Stimulated activated naive CD8-positive, alpha-beta T cell treated with anti-CD3 and anti-CD28 coated beads, Interleukin-15, amount 100 ng/mL, for 72 hours (primary cell): ENCODE data around the gene WDR83.

Experiments
- ATAC-seq: fragments of 150-1000 bp; cut with Tn5 transposase; 2 replicates; pipeline ENCODE4 v1.10.0; 2021; ENCODE audit warnings: mild to moderate bottlenecking, moderate library complexity
- DNase-seq, 2 donors: peaks; one replicate each; pipeline ENCODE4 v3.0.0; 2021 to 2022
- H3K27ac Mint-ChIP-seq, 2 donors: one replicate each; pipeline ENCODE4 v1.8.0; 2022; ENCODE audit warnings: mild to moderate bottlenecking in 2 of 2, mixed read lengths in 2 of 2, moderate library complexity in 2 of 2
- H3K27me3 Mint-ChIP-seq: one replicate; pipeline ENCODE4 v1.8.0; 2022; ENCODE audit warnings: mixed read lengths
- H3K4me1 Mint-ChIP-seq: one replicate; pipeline ENCODE4 v1.8.0; 2022; ENCODE audit warnings: mild to moderate bottlenecking, mixed read lengths
- H3K4me3 Mint-ChIP-seq, 2 donors: one replicate each; pipeline ENCODE4 v1.8.0; 2022; ENCODE audit warnings: mild to moderate bottlenecking in 2 of 2, mixed read lengths in 2 of 2, moderate library complexity in 1 of 2
- H3K9me3 Mint-ChIP-seq, 2 donors: one replicate each; pipeline ENCODE4 v1.8.0; 2022; ENCODE audit warnings: mixed read lengths in 2 of 2

The WDR83 gene

DNA sequence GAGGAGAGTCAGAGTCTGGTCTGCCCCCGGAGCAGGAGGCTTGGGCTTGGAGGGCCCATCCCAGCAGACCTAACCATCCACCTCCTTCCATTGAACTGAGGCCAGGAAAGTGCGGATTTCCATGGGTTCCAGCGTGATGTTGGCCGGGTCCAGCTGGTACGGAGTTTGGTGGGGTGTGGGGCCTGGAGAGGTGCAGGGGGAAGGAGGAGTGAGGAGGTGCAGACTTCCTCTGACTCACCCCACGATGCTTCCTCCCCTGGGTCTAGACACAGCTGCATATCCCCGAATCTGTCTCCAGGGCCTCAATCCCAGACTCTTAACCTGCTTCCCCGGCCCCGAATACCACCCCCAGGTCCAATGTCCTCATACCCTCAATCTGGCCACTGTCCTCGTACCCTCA is 20.1 kb upstream of the WDR83 start:
- H3K27ac Mint-ChIP-seq, result peak overlapping the region in 1 of 2 donors; percentile 15
- ATAC-seq (no peak), DNase-seq (no peak)
- peaks cover 23% of the 10 kb centered on the region for H3K4me1 Mint-ChIP-seq
- no peak overlapping the region for H3K4me3 Mint-ChIP-seq
- H3K27me3 Mint-ChIP-seq, result no peaks in the 10 kb centered on the region
- H3K9me3 Mint-ChIP-seq, result no peaks in the 10 kb centered on the region

DNA sequence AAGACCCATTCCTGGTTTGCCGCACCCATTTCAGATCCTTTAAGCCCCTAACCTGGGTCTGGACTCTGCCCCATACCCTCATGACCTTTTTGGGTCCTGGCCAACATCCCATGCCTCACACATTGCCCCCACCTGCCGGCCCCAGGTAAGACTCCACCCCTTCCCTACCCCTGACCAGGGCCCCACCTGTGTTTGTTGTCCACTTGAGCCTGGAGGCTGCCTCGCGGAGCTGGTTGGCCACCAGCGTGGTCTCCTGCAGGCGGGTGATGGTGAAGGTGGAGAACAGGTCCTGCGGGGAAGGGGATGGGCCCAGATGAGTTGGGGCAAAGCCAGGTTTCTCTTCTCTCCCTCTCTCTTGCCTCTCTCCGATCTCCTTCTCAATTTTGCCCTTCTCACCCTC is 19.6 kb upstream of the WDR83 start:
- Mint-ChIP-seq H3K27me3 (no peaks in the 10 kb centered on the region), H3K9me3 (no peaks in the 10 kb centered on the region), H3K27ac (peak overlapping the region in 1 of 2 donors; percentile 15), H3K4me1 (peaks cover 23% of the 10 kb centered on the region), H3K4me3 (no peak overlapping the region)
- ATAC-seq (peak; percentile 17), DNase-seq (no peak)

GRCh38 chr19:12647490-12648071 is 19.0 kb upstream of the WDR83 start:
- peak in 1 of 2 donors; percentile 42 for DNase-seq
- Mint-ChIP-seq H3K4me1 (peaks cover 23% of the 10 kb centered on the region), H3K27me3 (no peaks in the 10 kb centered on the region), H3K4me3 (no peak overlapping the region), H3K9me3 (no peaks in the 10 kb centered on the region), H3K27ac (no peak overlapping the region)
- peak; percentile 69 for ATAC-seq

- no peak overlapping the region for H3K27ac Mint-ChIP-seq
- H3K4me1 Mint-ChIP-seq, result peaks cover 23% of the 10 kb centered on the region
- no peak overlapping the region for H3K4me3 Mint-ChIP-seq
- no peak for DNase-seq
- ATAC-seq, result no peak
- H3K27me3 Mint-ChIP-seq, result no peaks in the 10 kb centered on the region
- no peaks in the 10 kb centered on the region for H3K9me3 Mint-ChIP-seq
Observed at GRCh38 chr19:12648088-12648487, 18.5 kb upstream of the WDR83 start.

- no peak overlapping the region for H3K27ac Mint-ChIP-seq
- H3K27me3 Mint-ChIP-seq, result no peaks in the 10 kb centered on the region
- peaks cover 23% of the 10 kb centered on the region for H3K4me1 Mint-ChIP-seq
- no peaks in the 10 kb centered on the region for H3K9me3 Mint-ChIP-seq
- DNase-seq (no peak), ATAC-seq (no peak)
- H3K4me3 Mint-ChIP-seq, result no peak overlapping the region
Observed at GRCh38 chr19:12649941-12650340, 16.7 kb upstream of the WDR83 start.

GRCh38 chr19:12652219-12652618 is 14.4 kb upstream of the WDR83 start:
- ATAC-seq (no peak), DNase-seq (no peak)
- no peaks in the 10 kb centered on the region for H3K27me3 Mint-ChIP-seq
- H3K4me1 Mint-ChIP-seq, result peaks cover 20% of the 10 kb centered on the region
- H3K4me3 Mint-ChIP-seq, result no peak overlapping the region
- H3K27ac Mint-ChIP-seq, result no peak overlapping the region
- H3K9me3 Mint-ChIP-seq, result no peaks in the 10 kb centered on the region

DNA sequence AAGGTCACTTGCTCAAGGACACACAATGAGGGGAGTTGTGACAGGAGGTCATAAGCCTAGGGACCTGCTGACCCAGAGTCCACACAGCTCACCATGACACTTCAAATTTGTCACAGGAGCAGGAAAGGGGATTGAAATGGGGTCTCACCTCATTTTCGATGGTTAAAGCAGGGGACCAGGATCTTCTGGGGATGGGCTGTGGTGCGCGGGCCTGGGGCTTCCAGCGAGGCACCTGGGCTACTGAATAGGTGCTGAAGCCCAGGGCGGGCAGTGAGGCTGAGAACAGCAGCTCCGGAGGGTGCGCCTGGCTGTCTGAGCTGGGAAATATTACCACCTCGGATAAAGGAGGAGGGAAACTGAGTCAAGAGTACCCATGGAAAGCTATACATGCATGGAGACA is 11.1 kb upstream of the WDR83 start:
- peaks cover 6% of the 10 kb centered on the region for H3K4me1 Mint-ChIP-seq
- H3K27ac Mint-ChIP-seq, result peak overlapping the region in 1 of 2 donors; percentile 51
- DNase-seq (no peak), ATAC-seq (no peak)
- no peak overlapping the region for H3K4me3 Mint-ChIP-seq
- H3K9me3 Mint-ChIP-seq, result no peaks in the 10 kb centered on the region
- H3K27me3 Mint-ChIP-seq, result no peaks in the 10 kb centered on the region

DNA sequence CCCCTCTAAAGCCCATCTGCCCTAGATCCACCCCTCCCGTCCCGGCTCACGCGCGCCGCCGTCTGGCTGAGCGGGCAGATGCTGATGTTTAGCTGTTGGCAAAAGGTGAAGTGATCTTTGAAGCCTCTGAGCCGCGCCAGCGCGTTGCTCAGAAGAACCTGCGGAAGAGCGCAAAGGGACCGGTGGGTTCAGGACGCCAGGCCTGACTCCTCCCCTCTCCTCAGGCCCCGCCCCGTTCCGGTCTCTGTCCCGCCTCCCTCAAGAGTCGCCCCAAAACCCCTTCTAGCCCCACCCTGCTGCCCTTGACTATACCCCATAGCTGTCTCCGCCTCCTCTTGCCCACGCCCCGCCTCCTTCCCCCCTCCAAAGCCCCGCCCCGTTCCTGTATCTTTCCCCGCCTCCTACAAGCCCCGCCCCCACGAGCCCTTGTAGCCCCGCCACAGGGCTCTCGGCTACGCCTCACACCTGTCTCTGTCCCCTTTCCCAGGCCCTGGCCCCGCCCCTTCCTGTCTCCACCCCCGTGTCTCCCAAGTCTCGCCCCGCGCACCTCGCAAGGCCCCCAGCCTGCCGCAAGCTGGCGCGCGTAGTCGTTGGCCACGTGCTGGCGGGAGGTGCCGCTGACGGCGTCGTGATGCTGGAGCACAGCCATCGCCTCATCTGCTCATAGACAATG is 9.6 kb upstream of the WDR83 start:
- H3K9me3 Mint-ChIP-seq, result no peaks in the 10 kb centered on the region
- H3K4me3 Mint-ChIP-seq, result no peak overlapping the region
- ATAC-seq (peak; percentile 42), DNase-seq (no peak)
- H3K27ac Mint-ChIP-seq, result peak overlapping the region in 1 of 2 donors; percentile 48
- peaks cover 6% of the 10 kb centered on the region for H3K4me1 Mint-ChIP-seq
- no peaks in the 10 kb centered on the region for H3K27me3 Mint-ChIP-seq

DNA sequence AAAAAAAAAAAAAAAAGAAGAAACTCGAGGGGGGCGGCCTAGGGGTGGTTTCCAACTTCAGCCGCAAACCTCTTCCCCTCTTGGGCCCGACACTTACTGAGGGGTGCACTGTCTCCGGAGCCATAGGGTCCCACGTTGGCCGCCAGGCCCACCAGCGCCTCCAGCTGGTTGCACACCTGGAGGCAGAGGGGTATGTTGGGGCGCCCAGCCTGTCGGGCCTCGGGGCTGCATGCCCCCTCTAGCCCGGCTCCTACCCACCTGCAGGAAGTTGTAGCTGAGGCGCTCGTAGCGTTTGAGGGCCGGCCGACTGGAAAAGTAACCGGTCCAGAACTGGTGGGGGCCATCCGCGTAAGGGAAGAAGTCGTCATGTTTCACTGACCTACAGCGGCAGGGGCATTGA is 8.6 kb upstream of the WDR83 start:
- Mint-ChIP-seq H3K4me3 (no peak overlapping the region), H3K9me3 (no peaks in the 10 kb centered on the region), H3K27ac (no peak overlapping the region), H3K27me3 (no peaks in the 10 kb centered on the region), H3K4me1 (peaks cover 6% of the 10 kb centered on the region)
- DNase-seq (no peak), ATAC-seq (no peak)

DNA sequence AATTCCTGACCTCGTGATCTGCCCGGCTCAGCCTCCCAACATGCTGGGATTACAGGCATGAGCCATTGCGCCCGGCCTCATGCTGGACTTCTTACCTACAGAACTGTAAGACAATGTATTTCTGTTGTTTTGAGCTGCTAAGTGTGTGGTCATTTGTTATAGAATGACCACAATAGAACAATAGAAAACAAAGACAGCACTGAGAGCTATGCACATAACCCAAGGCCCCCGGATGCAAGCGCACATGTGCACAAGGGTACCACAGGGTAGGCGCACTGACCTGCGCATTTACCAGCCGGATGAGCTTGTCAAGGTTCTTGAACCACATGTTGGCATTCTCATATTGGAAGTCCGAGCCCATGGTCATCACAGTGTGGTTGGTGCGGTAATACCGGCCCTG is 5.6 kb upstream of the WDR83 start:
- H3K9me3 Mint-ChIP-seq, result no peaks in the 10 kb centered on the region
- H3K27ac Mint-ChIP-seq, result no peak overlapping the region
- H3K4me3 Mint-ChIP-seq, result no peak overlapping the region
- H3K4me1 Mint-ChIP-seq, result peaks cover 36% of the 10 kb centered on the region
- H3K27me3 Mint-ChIP-seq, result no peaks in the 10 kb centered on the region
- no peak for ATAC-seq
- DNase-seq, result no peak

DNA sequence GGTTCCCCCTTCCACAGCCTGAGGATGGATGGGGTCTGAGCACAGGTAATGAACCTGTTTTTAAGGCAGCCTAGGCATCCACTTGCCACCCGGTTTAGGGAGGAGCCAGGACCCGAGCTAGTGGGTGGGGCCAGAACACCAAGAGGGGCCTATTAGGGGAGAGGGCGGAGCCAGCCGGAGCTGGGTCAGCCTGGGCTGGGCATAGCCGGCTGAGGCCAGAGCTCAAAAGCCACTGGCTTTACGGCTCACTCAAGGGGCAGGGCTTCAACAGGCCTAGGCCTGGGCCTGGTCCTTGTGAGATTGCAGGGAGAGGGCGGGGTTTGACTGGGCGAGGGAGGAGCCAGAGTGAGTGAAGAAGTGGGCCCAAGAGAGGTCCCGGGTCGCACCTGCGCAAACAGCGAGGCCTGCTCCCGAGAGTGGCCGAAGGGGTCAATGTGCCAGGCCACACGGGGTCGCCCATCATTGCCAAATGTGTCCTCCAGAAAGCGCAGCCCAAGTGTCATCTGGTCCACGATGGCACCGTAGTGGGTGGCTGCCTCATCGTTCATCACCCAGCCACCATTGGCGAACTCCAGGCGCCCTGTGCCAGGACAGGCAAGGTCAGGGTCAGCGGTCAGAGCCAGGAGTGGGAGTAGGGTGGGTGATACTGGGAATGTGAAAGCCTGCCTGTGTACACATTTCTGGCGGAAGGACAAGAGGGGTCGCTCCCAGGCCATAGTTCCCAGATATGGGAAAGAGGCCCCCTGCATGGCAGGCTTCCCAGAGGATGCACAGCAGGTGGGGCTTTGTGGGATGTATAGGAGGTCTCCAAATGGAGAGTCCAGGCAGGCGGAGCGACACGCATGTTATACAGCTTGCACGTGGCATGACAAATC is 2.0 kb upstream of the WDR83 start:
- peaks cover 62% of the 10 kb centered on the region for H3K4me1 Mint-ChIP-seq
- H3K4me3 Mint-ChIP-seq, result peak overlapping the region; percentile 91 to 96
- ATAC-seq (no peak), DNase-seq (no peak)
- no peaks in the 10 kb centered on the region for H3K27me3 Mint-ChIP-seq
- H3K27ac Mint-ChIP-seq, result peak overlapping the region; percentile 46 to 74
- H3K9me3 Mint-ChIP-seq, result no peaks in the 10 kb centered on the region

- Mint-ChIP-seq H3K27me3 (no peaks in the 10 kb centered on the region), H3K9me3 (no peaks in the 10 kb centered on the region), H3K4me3 (peak overlapping the region; percentile 91 to 96), H3K27ac (peak overlapping the region; percentile 61 to 96), H3K4me1 (peaks cover 66% of the 10 kb centered on the region)
- ATAC-seq (peak; percentile 56), DNase-seq (peak; percentile 33 to 71)
Observed at GRCh38 chr19:12665281-12665573, 1.4 kb upstream of the WDR83 start.

DNA sequence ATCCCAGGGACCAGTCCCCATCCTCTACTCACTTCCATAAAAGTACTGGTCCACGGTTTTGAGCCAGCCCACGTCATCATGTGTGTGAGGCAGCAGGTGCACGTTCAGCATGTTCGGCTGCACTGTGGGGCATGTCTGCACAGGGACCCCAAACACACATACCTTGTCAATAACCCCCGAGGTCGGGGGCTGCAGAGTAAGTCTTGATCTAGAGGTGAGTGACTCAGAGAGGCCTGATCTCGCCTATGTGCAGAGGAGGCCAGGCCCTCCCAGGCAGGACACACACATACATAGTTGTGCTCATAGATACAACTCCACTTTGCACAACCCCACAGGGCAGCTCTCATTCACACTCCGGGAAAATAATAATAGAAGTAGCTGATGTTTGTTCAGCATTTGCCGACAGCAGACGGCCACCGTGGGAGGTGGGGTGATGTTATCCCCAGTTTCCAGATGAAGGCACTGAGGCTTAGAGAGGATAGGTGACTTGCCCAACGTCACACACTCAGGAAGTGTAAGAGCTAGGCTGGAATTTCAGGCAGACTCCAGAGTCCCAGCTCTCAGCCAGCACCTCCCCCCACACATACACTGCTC is 839 bp upstream of the WDR83 start:
- Mint-ChIP-seq H3K27me3 (no peaks in the 10 kb centered on the region), H3K4me3 (peak overlapping the region; percentile 91 to 96), H3K9me3 (no peaks in the 10 kb centered on the region), H3K4me1 (peaks cover 71% of the 10 kb centered on the region), H3K27ac (peak overlapping the region; percentile 96)
- peak; percentile 21 for ATAC-seq
- no peak for DNase-seq

DNA sequence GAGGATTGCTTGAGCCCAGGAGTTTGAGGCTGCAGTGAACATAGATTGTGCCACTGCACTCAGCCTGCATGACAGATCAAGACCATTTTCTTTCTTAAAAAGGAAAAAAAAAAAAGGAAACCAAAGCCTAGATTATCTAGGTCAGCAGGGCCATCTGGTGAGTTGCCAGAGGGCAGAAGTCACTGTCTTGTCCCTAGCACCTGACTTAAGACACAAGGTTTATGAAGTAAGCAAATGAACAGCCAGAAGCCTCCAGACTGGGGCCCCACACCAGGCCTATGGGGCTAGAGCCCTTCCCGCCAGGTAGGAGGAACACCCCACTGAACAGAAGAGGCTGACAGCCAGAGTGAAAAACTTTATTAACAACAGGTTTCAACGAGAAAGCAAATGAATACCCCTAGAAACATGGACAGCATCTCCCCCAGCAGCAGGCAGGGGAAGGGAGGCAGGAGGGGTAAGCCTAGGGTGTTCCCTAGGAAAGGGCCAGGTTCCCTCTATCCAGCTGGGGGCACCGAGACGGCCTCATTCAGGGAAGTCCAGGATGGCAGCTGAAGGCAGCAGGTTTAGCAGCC is 1.2 kb downstream of the WDR83 start:
- H3K4me1 Mint-ChIP-seq, result peaks cover 84% of the 10 kb centered on the region
- H3K27ac Mint-ChIP-seq, result no peak overlapping the region
- peak overlapping the region; percentile 96 to 97 for H3K4me3 Mint-ChIP-seq
- ATAC-seq, result no peak
- H3K9me3 Mint-ChIP-seq, result no peaks in the 10 kb centered on the region
- no peak for DNase-seq
- no peaks in the 10 kb centered on the region for H3K27me3 Mint-ChIP-seq

GRCh38 chr19:12668346-12668745 is 1.7 kb downstream of the WDR83 start:
- peak overlapping the region; percentile 100 for H3K27ac Mint-ChIP-seq
- ATAC-seq (no peak), DNase-seq (no peak)
- peak overlapping the region; percentile 96 to 97 for H3K4me3 Mint-ChIP-seq
- H3K4me1 Mint-ChIP-seq, result peaks cover 80% of the 10 kb centered on the region
- no peaks in the 10 kb centered on the region for H3K27me3 Mint-ChIP-seq
- no peaks in the 10 kb centered on the region for H3K9me3 Mint-ChIP-seq

DNA sequence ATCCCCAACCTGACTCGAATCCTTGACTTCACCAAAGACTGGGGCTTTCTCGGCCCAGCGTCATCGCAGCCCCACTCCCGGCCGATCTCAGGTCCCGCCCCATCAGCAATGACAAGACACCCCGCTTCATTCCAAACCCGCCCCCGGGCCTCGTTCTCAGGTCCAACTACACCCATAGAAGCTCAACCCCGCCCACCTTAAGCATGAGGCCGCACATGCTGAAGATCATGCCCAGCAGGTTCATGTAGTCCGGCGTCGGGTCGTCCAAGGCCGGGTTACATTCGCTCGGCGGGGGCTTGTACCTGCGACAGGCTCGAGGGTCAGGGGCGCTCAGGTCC is 2.3 kb downstream of the WDR83 start:
- Mint-ChIP-seq H3K9me3 (no peaks in the 10 kb centered on the region), H3K4me1 (peaks cover 74% of the 10 kb centered on the region), H3K27ac (peak overlapping the region; percentile 100), H3K4me3 (peak overlapping the region; percentile 96 to 97), H3K27me3 (no peaks in the 10 kb centered on the region)
- ATAC-seq (peak; percentile 10), DNase-seq (peak; percentile 50 to 64)
